ENCODE results near the gene GSK3A.

The GSK3A gene

GRCh38 chr19:42287017-42287826 lies 44.8 kb upstream of the GSK3A start:
- no peaks in the 10 kb centered on the region for H3K79me2 ChIP-seq (ENCODE audit: insufficient read depth, low read depth)
- peaks cover 27% of the 10 kb centered on the region for H3K4me1 ChIP-seq (ENCODE audit: low read depth, poor library complexity, severe bottlenecking)
- no peak overlapping the region for H2AFZ ChIP-seq (ENCODE audit: low read depth)
- no peak overlapping the region for H3K4me3 ChIP-seq (IDR thresholded peaks at IDR 0.05; ENCODE audit: insufficient read depth, low read depth, low read length)
- H3K4me2 ChIP-seq = no peak overlapping the region
- no peaks in the 10 kb centered on the region for H4K20me1 ChIP-seq (ENCODE audit: insufficient read depth)
- TF ChIP-seq, protein P1, sequence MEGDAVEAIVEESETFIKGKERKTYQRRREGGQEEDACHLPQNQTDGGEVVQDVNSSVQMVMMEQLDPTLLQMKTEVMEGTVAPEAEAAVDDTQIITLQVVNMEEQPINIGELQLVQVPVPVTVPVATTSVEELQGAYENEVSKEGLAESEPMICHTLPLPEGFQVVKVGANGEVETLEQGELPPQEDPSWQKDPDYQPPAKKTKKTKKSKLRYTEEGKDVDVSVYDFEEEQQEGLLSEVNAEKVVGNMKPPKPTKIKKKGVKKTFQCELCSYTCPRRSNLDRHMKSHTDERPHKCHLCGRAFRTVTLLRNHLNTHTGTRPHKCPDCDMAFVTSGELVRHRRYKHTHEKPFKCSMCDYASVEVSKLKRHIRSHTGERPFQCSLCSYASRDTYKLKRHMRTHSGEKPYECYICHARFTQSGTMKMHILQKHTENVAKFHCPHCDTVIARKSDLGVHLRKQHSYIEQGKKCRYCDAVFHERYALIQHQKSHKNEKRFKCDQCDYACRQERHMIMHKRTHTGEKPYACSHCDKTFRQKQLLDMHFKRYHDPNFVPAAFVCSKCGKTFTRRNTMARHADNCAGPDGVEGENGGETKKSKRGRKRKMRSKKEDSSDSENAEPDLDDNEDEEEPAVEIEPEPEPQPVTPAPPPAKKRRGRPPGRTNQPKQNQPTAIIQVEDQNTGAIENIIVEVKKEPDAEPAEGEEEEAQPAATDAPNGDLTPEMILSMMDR (conservative IDR thresholded peaks at IDR 0.05; ENCODE audit: low read depth, low read length) = no peak
- no peaks in the 10 kb centered on the region for H3K27me3 ChIP-seq (ENCODE audit: insufficient read depth, low read depth)
- no peak overlapping the region for H3K27ac ChIP-seq
- no peaks in the 10 kb centered on the region; the same call in 1 of the 2 replicates for H3K36me3 ChIP-seq (ENCODE audit: insufficient read depth)
- H3K9ac ChIP-seq = no peak overlapping the region

- peaks cover 35% of the 10 kb centered on the region for H3K4me1 ChIP-seq (ENCODE audit: low read depth, poor library complexity, severe bottlenecking)
- H3K27ac ChIP-seq = no peak overlapping the region
- H3K4me3 ChIP-seq (IDR thresholded peaks at IDR 0.05; ENCODE audit: insufficient read depth, low read depth, low read length) = no peak overlapping the region
- H3K79me2 ChIP-seq (ENCODE audit: insufficient read depth, low read depth) = no peaks in the 10 kb centered on the region
- no peaks in the 10 kb centered on the region for H4K20me1 ChIP-seq (ENCODE audit: insufficient read depth)
- no peak overlapping the region for H3K9ac ChIP-seq
- H2AFZ ChIP-seq (ENCODE audit: low read depth) = no peak overlapping the region
- no peak overlapping the region for H3K4me2 ChIP-seq
- no peaks in the 10 kb centered on the region; the same call in 1 of the 2 replicates for H3K36me3 ChIP-seq (ENCODE audit: insufficient read depth)
- H3K27me3 ChIP-seq (ENCODE audit: insufficient read depth, low read depth) = no peaks in the 10 kb centered on the region
- TF ChIP-seq, protein P1 (conservative IDR thresholded peaks at IDR 0.05; ENCODE audit: low read depth, low read length) = no peak
Observed at GRCh38 chr19:42286349-42287016, 44.1 kb upstream of the GSK3A start.

- Histone ChIP-seq H2AFZ (ENCODE audit: low read depth) (no peak overlapping the region), H3K9ac (no peak overlapping the region), H3K79me2 (ENCODE audit: insufficient read depth, low read depth) (no peaks in the 10 kb centered on the region), H3K27ac (no peak overlapping the region), H3K4me1 (ENCODE audit: low read depth, poor library complexity, severe bottlenecking) (peaks cover 39% of the 10 kb centered on the region), H3K36me3 (ENCODE audit: insufficient read depth) (no peaks in the 10 kb centered on the region; the same call in 1 of the 2 replicates), H3K4me3 (IDR thresholded peaks at IDR 0.05; ENCODE audit: insufficient read depth, low read depth, low read length) (no peak overlapping the region), H3K27me3 (ENCODE audit: insufficient read depth, low read depth) (no peaks in the 10 kb centered on the region), H3K4me2 (no peak overlapping the region; the same call in 1 of the 2 replicates), H4K20me1 (ENCODE audit: insufficient read depth) (no peaks in the 10 kb centered on the region)
- TF ChIP-seq, protein P1 (conservative IDR thresholded peaks at IDR 0.05; ENCODE audit: low read depth, low read length) = no peak
Observed at GRCh38 chr19:42285988-42286348, 43.6 kb upstream of the GSK3A start.

GRCh38 chr19:42285541-42285941 lies 43.1 kb upstream of the GSK3A start:
- Histone ChIP-seq H3K27me3 (ENCODE audit: insufficient read depth, low read depth) (no peaks in the 10 kb centered on the region), H3K36me3 (ENCODE audit: insufficient read depth) (no peaks in the 10 kb centered on the region; the same call in 1 of the 2 replicates), H3K4me1 (ENCODE audit: low read depth, poor library complexity, severe bottlenecking) (peaks cover 39% of the 10 kb centered on the region), H4K20me1 (ENCODE audit: insufficient read depth) (no peaks in the 10 kb centered on the region), H3K27ac (no peak overlapping the region), H3K4me3 (IDR thresholded peaks at IDR 0.05; ENCODE audit: insufficient read depth, low read depth, low read length) (no peak overlapping the region), H3K79me2 (ENCODE audit: insufficient read depth, low read depth) (no peaks in the 10 kb centered on the region), H3K4me2 (peak overlapping the region; percentile 91; the same call in 1 of the 2 replicates), H2AFZ (ENCODE audit: low read depth) (no peak overlapping the region), H3K9ac (no peak overlapping the region)
- TF ChIP-seq, protein P1 (conservative IDR thresholded peaks at IDR 0.05; ENCODE audit: low read depth, low read length) = no peak
